GM20000 (cell line): ENCODE data around the gene SEL1L2.

Experiments
- DNase-seq: peaks from one replicate; pipeline ENCODE4 v3.0.0; 2012; ENCODE audit warnings: low spot score
- TF ChIP-seq, protein P1 (sequence below): IDR thresholded peaks from 2 replicates; pipeline ENCODE4 v1.5.1; 2012; ENCODE audit warnings: mild to moderate bottlenecking, control low read depth; ENCODE audit errors: extremely low read depth, missing control alignments

Gene SEL1L2

DNA sequence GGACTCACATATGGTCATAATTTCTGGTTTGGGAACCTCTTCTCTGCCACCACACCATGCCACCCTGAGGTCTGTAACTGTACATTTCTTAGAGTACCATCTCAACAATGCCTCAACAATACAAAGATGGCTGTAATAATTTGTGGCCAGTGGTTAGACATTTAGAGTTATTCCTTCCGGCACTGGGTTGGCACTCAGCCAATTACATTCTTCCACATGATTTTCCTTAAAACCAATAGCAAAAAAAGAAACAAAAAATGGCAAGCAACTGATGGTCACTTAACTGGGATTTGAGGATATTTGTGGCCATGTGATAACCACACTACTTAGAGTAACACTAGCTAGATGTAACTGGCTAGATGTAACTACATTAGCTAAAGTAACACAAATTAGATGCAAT, 79.9 kb downstream of the SEL1L2 start:
- TF ChIP-seq, protein P1, sequence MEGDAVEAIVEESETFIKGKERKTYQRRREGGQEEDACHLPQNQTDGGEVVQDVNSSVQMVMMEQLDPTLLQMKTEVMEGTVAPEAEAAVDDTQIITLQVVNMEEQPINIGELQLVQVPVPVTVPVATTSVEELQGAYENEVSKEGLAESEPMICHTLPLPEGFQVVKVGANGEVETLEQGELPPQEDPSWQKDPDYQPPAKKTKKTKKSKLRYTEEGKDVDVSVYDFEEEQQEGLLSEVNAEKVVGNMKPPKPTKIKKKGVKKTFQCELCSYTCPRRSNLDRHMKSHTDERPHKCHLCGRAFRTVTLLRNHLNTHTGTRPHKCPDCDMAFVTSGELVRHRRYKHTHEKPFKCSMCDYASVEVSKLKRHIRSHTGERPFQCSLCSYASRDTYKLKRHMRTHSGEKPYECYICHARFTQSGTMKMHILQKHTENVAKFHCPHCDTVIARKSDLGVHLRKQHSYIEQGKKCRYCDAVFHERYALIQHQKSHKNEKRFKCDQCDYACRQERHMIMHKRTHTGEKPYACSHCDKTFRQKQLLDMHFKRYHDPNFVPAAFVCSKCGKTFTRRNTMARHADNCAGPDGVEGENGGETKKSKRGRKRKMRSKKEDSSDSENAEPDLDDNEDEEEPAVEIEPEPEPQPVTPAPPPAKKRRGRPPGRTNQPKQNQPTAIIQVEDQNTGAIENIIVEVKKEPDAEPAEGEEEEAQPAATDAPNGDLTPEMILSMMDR = no peak
- DNase-seq = no peak

DNA sequence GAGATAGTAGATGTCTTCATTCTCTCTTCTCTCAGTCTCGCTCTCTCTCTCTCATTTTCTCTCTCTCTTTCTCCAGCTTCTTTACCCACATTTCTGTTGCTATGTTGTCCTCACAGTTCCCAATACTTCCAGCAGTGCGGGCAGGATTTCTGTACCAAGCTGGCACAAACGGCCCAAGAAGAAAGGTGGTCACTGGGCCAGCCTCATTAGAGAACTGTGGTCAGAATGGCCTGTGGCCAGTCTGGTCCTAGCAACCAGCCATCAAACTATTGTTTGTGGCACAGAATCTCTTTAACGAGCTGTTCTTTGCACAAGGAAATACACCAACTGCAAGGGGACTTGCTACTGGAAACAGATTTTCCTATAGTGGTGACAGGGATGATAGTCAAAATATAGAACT, 81.3 kb downstream of the SEL1L2 start:
- TF ChIP-seq, protein P1 = no peak
- DNase-seq = no peak

DNA sequence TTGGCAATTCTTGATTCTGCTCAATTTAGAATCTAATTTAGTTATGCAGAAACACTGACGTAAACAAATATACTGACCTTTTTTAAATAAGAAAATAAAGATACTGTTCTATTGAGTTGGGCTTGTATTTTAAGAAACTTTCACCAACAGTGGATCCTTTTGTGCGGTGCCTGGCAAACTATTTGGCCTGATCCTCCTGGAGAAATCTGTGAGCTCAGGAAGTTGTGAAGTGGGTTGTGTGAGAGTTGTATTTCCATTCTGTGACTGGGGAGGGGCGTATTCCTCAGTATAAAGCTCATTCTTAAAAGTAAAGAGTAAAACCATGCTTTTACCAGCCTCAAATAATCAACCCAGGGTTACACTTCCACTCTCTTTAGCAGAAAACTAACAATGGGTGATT, 85.6 kb downstream of the SEL1L2 start:
- TF ChIP-seq, protein P1 = no peak
- DNase-seq = no peak

DNA sequence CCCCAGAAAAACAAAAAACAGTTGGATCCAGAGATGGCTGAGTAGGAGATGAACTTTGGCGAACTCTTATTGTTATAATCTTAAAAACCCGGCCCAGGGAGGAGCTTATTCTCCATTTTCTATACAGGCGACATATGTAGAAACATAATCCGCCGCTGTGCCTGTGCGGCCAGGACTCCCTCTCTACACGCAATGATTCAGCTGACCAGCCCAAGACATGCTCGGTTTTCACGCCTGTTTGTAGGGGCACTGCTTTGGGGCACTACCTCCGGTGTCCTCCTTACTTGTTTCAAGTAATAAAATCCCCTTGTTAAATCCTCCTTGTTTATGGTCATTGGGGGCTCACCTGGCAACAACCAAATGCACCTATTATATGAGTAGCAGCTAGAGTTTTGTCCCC, 89.9 kb downstream of the SEL1L2 start:
- TF ChIP-seq, protein P1 = no peak
- no peak for DNase-seq

DNA sequence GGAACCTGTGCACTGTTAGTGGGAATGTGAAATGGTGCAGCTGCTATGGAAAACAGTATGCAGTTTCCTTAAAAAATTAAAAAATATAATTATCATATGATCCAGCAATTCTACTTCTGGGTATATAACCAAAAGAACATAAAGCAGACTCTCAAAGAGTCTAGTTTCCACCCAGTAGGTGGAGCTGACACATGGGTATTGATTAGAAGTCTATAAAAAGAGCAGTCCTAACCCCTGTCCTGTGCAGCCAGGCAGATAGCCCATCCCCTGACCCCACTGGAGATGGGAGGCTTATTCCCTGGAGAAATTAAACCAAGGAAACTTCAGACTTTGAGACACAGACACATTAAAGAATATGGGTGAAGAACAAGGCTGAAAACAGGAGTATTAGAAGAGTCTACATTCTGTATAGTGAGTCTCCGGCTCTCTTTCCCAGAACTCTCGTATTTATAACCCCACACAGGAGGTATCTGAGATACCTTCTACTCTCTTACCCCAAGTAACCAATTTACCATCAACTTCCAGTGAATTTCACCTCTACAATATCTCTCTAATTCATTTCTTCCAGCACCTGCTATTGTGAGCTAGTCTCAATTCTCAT, 92.3 kb downstream of the SEL1L2 start:
- no peak for DNase-seq
- TF ChIP-seq, protein P1 = no peak

DNA sequence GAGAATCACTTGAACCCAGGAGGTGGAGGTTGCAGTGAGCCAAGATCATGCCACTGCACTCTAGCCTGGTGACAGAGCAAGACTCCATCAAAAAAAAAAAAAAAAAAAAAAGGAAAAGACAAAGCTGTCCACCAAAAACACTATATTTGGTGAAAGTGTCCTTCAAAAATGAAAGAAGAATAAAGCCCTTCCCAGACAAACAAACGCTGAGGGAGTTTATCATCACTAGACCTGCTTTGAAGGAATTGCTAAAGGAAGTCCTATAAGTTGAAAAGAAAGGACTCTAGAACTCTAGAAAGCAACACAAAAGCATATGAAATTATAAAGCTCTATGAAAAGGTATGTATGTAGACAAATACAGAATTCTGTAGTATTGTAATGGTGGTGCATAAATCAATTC, 98.8 kb downstream of the SEL1L2 start:
- no peak for DNase-seq
- TF ChIP-seq, protein P1 = no peak

DNA sequence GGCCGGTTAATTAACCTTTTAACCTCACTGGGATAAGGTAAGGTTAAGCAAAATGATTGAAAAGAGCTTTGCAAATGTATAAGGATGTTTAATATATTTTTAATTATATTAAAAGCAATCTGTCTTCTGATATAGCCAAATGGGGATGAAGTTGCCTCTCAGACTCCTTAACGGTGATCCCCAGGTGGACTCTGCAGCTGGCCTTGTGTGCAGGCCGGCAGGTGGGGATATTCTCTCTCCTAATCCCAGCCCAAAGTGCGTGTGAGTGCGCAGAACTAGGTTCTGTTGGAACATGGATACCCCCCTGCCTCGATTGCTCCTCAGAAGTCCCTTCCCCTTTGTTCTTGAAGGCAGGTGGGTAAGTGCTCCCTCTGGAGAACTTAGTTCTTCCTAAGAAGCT, 105.6 kb downstream of the SEL1L2 start:
- DNase-seq = no peak
- TF ChIP-seq, protein P1 = no peak
